MM.1S (cell line): Measurements from ENCODE around the gene TRAPPC4.
"Not testable (repeated sequence)": the region's sequence is repeated elsewhere in the genome, so short reads cannot be mapped to it uniquely, and the experiment has no call there.

ENCODE experiments used
- DNase-seq: peaks from one replicate; pipeline ENCODE4 v3.0.0-alpha.2; 2015
- H2AFZ ChIP-seq: fragments of 300-600 bp; sonication (generic); 2 replicates; pipeline ENCODE4 v1.6.0; 2016; ENCODE audit warnings: antibody characterized with exemption, low read length
- H3F3A ChIP-seq: fragments of 300-600 bp; sonication (generic); 2 replicates; pipeline ENCODE4 v1.6.1; 2016; ENCODE audit warnings: mild to moderate bottlenecking, antibody characterized with exemption, low read length, moderate library complexity, mixed read lengths; ENCODE audit not compliant: insufficient read depth
- H3K27ac ChIP-seq: fragments of 300-600 bp; sonication (generic); 2 replicates; pipeline ENCODE4 v1.5.1; 2016; ENCODE audit warnings: mild to moderate bottlenecking, low read length
- H3K27me3 ChIP-seq: fragments of 300-600 bp; sonication (generic); replicated peaks from 2 replicates; pipeline ENCODE4 v1.6.0; 2016; ENCODE audit warnings: low read length; ENCODE audit not compliant: insufficient read depth
- H3K36me3 ChIP-seq: fragments of 300-600 bp; sonication (generic); replicated peaks from 2 replicates; pipeline ENCODE4 v1.6.1; 2016; ENCODE audit warnings: mild to moderate bottlenecking, low read length, mixed read lengths; ENCODE audit not compliant: insufficient read depth
- H3K4me1 ChIP-seq: fragments of 300-600 bp; sonication (generic); 2 replicates; pipeline ENCODE4 v1.6.1; 2016; ENCODE audit warnings: low read length, mixed read lengths
- H3K4me2 ChIP-seq: fragments of 300-600 bp; sonication (generic); 2 replicates; pipeline ENCODE4 v1.6.0; 2016; ENCODE audit warnings: low read depth, low read length
- H3K4me3 ChIP-seq: fragments of 300-600 bp; sonication (generic); 2 replicates; pipeline ENCODE4 v1.5.1; 2016; ENCODE audit warnings: low read length, mixed read lengths
- H3K79me2 ChIP-seq: fragments of 300-600 bp; sonication (generic); 2 replicates; pipeline ENCODE4 v1.6.1; 2016; ENCODE audit warnings: mixed run types, low read length, mixed read lengths
- H3K9ac ChIP-seq: fragments of 300-600 bp; sonication (generic); 2 replicates; pipeline ENCODE4 v1.6.1; 2016; ENCODE audit warnings: low read length, mixed read lengths
- H3K9me2 ChIP-seq: fragments of 300-600 bp; sonication (generic); replicated peaks from 2 replicates; pipeline ENCODE4 v1.6.1; 2016; ENCODE audit warnings: mild to moderate bottlenecking, low read length, mixed read lengths; ENCODE audit not compliant: insufficient read depth
- H3K9me3 ChIP-seq: fragments of 300-600 bp; sonication (generic); replicated peaks from 2 replicates; pipeline ENCODE4 v1.6.1; 2016; ENCODE audit warnings: mild to moderate bottlenecking, low read length, mixed read lengths; ENCODE audit not compliant: insufficient read depth
- H4K20me1 ChIP-seq: fragments of 300-600 bp; sonication (generic); 2 replicates; pipeline ENCODE4 v1.6.1; 2016; ENCODE audit warnings: mild to moderate bottlenecking, low read length, moderate library complexity, mixed read lengths; ENCODE audit not compliant: insufficient read depth
- CTCF ChIP-seq: fragments of 300-600 bp; sonication (generic); IDR thresholded peaks from 2 replicates; pipeline ENCODE4 v1.5.1; 2016; ENCODE audit warnings: antibody characterized with exemption, low read length, mixed read lengths
- EZH2 ChIP-seq: fragments of 300-600 bp; sonication (generic); optimal IDR thresholded peaks from 2 replicates; pipeline ENCODE3; 2017; ENCODE audit warnings: low read depth, mild to moderate bottlenecking, antibody characterized with exemption, low read length, mixed read lengths
- EZH2phosphoT487 ChIP-seq: fragments of 300-600 bp; sonication (generic); IDR thresholded peaks from 2 replicates; pipeline ENCODE4 v1.6.1; 2018; ENCODE audit warnings: antibody characterized with exemption, low read length

TRAPPC4 gene

GRCh38 chr11:119030029-119030328 lies 11.4 kb downstream of the TRAPPC4 start:
- H3K27me3 ChIP-seq = no peaks in the 10 kb centered on the region
- DNase-seq = no peak
- H3K79me2 ChIP-seq = peaks cover 57% of the 10 kb centered on the region
- peak overlapping the region; percentile 91 for H3K9ac ChIP-seq
- H3K36me3 ChIP-seq = no peaks in the 10 kb centered on the region
- H3K27ac ChIP-seq = peak overlapping the region; percentile 76
- no peaks in the 10 kb centered on the region for H3K9me2 ChIP-seq
- peak overlapping the region; percentile 45 for H2AFZ ChIP-seq
- H3K9me3 ChIP-seq = no peaks in the 10 kb centered on the region
- H4K20me1 ChIP-seq = no peaks in the 10 kb centered on the region
- H3K4me1 ChIP-seq = peaks cover 21% of the 10 kb centered on the region
- peak overlapping the region; percentile 88 for H3K4me3 ChIP-seq
- H3K4me2 ChIP-seq = peak overlapping the region; percentile 100
- TF ChIP-seq EZH2phosphoT487 = no peak
- TF ChIP-seq EZH2 = no peak
- TF ChIP-seq CTCF = no peak
- peaks cover 15% of the 10 kb centered on the region for H3F3A ChIP-seq

GRCh38 chr11:119030329-119031047 lies 11.9 kb downstream of the TRAPPC4 start, which contains the start of gene SLC37A4:
SLC37A4 (minus strand) TSS chr11:119030877.
- Histone ChIP-seq H3K27ac (peak within 1 kb of the TSS; percentile 76), H3K36me3 (no peaks in the 10 kb centered on the region), H4K20me1 (no peaks in the 10 kb centered on the region), H3K4me2 (peak within 1 kb of the TSS; percentile 100), H3K4me3 (peak within 1 kb of the TSS; percentile 88), H3F3A (peaks cover 15% of the 10 kb centered on the region), H2AFZ (peak within 1 kb of the TSS; percentile 45), H3K9ac (peak within 1 kb of the TSS; percentile 91), H3K79me2 (peaks cover 52% of the 10 kb centered on the region), H3K4me1 (peaks cover 20% of the 10 kb centered on the region), H3K9me2 (no peaks in the 10 kb centered on the region), H3K27me3 (no peaks in the 10 kb centered on the region), H3K9me3 (no peaks in the 10 kb centered on the region)
- TF ChIP-seq EZH2phosphoT487 (no peak), CTCF (peak; percentile 84; the same call in 1 of the 2 replicates)
- DNase-seq = peak; percentile 99

DNA sequence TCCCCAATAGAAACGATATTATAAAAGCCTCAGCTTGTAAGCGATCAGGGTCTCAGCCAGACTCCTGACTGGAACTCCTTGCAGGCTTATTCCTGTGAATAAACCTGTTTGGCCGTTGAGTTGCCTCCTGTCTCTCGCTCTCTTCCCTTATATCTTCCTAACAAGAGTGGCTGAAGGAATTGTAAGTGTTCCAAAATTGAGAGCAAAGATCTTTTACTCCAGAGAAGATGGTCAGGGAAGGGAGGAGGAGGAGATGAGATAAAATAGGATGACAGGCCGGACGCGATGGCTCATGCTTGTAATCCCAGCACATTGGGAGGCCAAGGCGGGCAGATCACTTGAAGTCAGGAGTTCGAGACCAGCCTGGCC lies 13.3 kb downstream of the TRAPPC4 start:
- Histone ChIP-seq H3K4me1 (peaks cover 20% of the 10 kb centered on the region), H3K9me2 (no peaks in the 10 kb centered on the region), H3K27me3 (no peaks in the 10 kb centered on the region), H4K20me1 (no peaks in the 10 kb centered on the region), H2AFZ (peak overlapping the region; percentile 27; the same call in 1 of the 2 replicates), H3K4me3 (no peak overlapping the region), H3K36me3 (no peaks in the 10 kb centered on the region), H3K79me2 (peaks cover 38% of the 10 kb centered on the region), H3K4me2 (no peak overlapping the region), H3K9ac (no peak overlapping the region), H3K27ac (no peak overlapping the region), H3K9me3 (no peaks in the 10 kb centered on the region), H3F3A (peaks cover 15% of the 10 kb centered on the region)
- TF ChIP-seq CTCF (no peak), EZH2phosphoT487 (no peak), EZH2 (no peak)
- no peak for DNase-seq

DNA sequence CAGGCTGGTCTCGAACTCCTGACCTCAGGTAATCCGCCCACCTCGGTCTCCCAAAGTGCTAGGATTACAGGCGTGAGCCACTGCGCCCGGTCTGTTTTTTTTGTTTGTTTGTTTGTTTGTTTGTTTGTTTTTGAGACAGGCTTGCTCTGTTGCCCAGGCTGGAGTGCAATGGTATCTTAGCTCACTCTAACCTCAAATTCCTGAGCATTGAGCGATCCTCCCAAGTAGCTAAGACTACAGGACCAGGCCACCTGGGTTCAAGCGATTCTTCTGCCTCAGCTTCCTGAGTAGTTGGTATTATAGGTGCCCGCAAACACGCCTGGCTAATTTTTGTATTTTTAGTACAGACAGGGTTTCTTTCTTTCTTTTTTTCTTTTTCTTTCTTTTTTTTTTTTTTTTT lies 14.9 kb downstream of the TRAPPC4 start:
- not testable (repeated sequence) for H3K9me2 ChIP-seq, H3K27me3 ChIP-seq, H3K9ac ChIP-seq, H3K27ac ChIP-seq, H3K9me3 ChIP-seq, H2AFZ ChIP-seq, DNase-seq, H3K4me3 ChIP-seq, H3K36me3 ChIP-seq, H3K4me2 ChIP-seq, H4K20me1 ChIP-seq
- H3F3A ChIP-seq = peaks cover 15% of the 10 kb centered on the region
- peaks cover 12% of the 10 kb centered on the region for H3K4me1 ChIP-seq
- H3K79me2 ChIP-seq = peaks cover 22% of the 10 kb centered on the region
